ENCODE results near the gene PRDM7.

PRDM7 gene

DNA sequence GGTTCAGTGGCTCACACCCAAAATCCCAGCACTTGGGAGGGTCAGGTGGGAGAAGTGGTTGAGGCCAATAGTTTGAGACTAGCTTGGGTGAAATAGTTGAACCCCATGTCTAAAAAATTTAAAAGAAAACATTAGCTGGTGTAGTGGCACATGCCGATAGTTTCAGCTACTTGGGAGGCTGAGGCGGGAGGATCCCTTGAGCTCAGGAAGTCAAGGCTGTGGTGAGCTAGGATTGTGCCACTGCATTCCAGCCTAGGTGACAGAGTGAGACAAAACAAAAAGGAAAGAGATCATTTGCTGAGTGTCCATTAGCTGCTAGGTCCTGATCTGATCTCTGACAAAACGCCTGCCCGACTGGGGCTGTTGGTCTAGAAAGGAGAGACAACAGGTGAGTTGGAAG lies 43.7 kb downstream of the PRDM7 start:
- peak; percentile 13 for DNase-seq

DNA sequence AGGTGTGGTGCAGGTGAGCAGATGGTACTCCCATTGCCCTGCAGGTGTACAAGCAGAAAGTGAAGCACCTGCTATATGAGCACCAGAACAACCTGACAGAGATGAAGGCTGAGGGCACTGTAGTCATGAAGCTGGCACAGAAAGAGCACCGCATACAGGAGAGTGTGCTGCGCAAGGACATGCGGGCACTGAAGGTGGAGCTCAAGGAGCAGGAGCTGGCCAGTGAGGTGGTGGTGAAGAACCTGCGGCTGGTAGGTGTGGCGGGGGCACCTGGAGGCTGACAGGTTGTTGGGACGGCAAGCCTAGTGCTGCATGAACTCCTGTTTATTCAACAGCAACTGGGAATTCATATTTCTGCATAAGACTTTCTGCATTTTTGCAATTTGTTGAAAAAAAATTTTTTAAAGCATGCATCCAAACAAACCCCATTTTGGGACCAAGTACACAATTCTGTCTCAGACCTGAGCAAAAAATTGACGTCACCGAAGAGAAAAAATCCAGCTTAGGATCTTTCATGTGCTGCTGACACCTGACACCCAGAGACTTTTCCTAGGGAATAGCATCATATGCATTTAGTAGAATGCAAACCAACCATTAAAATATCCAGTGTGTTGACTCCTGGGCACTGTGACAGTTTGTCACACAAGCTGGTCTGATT lies 44.3 kb downstream of the PRDM7 start:
- DNase-seq: no peak

DNA sequence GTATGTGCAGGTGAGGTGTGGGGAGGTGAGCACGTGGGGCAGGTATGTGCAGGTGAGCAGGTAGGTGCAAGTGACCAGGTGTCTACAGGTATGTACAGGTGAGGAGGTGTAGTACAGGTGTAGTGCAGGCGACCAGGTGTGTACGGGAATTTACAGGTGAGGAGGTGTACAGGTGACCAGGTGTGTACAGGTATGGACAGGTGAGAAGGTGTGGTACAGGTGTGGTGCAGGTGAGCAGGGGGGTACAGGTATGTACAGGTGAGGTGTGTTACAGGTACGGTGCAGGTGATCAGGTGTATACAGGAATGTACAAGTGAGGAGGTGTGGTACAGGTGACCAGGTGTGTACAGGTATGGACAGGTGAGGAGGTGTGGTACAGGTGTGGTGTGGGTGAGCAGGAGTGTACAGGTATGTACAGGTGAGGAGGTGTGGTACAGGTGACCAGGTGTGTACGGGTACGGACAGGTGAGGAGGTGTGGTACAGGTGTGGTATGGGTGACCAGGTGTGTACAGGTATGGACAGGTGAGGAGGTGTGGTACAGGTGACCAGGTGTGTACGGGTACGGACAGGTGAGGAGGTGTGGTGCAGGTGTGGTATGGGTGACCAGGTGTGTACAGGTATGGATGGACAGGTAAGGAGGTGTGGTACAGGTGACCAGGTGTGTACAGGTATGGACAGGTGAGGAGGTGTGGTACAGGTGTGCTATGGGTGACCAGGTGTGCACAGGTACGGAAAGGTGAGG lies 45.0 kb downstream of the PRDM7 start:
- peak; percentile 48 for DNase-seq

DNA sequence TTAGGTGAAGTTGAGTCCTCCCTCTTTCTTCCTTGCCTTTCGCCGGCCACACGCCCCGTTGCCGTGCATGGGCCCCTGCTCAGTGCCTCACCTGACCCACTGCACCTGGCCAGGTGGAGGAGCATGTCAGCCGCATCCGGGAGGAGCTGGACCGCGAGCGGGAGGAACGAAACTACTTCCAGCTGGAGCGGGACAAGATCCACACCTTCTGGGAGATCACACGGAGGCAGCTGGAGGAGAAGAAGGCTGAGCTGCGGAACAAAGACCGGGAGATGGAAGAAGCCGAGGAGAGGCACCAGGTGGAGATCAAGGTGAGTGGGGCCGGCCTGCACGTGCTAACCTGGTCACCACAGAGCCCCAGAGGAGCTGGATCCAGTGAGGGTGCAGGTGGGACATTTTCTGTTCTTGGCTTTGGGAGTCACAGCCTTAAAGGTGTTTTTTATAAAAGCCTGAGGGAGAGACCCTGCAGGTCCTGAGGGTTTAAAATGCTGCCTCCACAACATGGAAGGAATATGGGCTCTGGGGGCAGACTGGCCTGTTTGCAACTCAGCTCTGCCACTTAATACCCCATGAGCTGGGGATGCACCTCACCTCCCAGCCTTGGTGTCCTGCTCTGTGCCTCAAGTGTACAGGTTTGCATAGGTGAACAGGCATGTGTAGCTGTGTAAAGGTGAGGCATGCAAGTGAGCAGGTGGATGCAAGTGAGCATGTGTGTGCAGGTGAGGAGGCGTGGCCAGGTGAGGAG lies 45.8 kb downstream of the PRDM7 start:
- DNase-seq: no peak

DNA sequence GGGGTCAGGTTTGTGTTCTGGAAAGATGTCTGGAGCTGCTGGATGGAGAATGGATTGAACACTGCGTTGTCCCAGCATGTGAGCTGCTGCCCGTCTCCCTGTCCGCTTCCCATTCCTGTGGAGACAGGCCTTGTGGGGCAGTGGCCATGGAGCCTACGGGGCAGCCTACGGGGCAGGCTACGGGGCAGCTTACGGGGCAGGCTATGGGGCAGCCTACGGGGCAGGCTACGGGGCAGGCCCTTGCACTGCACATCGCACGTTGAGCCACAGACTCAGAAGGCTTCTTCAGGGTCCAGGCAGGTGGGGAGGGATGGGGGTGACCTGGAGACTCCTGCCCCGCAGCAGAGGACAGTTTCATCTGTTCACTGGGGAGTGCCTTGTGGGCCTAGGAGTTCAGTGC lies 48.1 kb downstream of the PRDM7 start:
- DNase-seq: no peak

DNA sequence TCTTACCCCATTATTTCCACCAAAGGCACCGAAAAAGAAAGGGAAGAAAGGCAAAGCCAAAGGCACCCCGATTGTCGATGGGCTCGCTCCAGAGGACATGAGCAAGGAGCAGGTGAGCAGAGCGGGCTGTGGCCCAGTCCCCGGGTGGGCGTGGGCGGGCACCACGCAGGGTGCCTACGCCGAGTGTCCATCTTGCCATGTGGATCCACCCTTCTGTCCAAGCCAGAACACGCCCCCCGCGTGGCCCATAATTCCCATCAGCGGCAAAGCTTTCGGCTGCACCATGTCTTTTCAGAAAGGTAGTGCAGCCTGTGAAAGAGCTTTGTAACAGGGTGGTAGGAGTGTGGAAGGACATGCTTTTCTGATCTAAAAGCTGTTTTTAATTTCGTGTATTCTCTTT lies 49.5 kb downstream of the PRDM7 start:
- DNase-seq: no peak

DNA sequence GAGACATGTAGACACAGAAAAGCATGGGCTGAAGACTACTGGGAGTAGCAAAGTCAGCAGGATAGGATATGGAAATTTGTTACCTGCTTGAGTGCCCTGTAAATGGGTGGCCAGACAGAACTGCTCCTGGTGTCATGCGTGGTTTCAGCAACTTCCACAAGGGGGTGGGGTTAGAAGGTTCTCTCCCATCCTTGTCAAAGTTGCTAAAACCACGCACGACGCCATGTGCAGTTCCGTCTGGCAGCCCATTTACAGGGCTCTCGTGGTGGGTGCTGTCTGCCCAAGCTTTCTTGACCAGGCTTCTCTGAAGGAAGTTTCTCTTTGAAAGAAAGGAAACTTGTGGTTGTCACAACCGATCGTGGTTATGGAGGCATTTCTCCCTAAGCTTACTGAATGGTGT lies 51.0 kb downstream of the PRDM7 start:
- peak; percentile 78 for DNase-seq

DNA sequence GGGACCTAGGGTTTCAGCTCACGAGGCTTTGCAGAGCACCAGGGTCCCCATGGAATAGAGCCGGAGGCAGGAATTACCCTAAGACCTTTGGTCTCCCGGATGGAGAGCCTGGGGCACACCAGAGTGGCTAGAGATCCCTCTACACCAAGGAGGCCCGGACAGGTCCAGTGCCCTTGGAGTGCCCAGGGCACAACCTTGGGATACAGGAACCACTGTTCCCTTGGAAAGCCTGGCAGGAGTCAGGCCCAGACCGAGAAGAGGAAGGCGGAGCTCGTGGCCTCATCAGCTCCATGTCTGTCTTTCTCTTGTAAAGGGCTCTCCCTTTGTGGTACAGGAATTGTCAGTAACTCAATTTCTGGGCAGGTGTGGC lies 54.1 kb downstream of the PRDM7 start:
- no peak for DNase-seq

DNA sequence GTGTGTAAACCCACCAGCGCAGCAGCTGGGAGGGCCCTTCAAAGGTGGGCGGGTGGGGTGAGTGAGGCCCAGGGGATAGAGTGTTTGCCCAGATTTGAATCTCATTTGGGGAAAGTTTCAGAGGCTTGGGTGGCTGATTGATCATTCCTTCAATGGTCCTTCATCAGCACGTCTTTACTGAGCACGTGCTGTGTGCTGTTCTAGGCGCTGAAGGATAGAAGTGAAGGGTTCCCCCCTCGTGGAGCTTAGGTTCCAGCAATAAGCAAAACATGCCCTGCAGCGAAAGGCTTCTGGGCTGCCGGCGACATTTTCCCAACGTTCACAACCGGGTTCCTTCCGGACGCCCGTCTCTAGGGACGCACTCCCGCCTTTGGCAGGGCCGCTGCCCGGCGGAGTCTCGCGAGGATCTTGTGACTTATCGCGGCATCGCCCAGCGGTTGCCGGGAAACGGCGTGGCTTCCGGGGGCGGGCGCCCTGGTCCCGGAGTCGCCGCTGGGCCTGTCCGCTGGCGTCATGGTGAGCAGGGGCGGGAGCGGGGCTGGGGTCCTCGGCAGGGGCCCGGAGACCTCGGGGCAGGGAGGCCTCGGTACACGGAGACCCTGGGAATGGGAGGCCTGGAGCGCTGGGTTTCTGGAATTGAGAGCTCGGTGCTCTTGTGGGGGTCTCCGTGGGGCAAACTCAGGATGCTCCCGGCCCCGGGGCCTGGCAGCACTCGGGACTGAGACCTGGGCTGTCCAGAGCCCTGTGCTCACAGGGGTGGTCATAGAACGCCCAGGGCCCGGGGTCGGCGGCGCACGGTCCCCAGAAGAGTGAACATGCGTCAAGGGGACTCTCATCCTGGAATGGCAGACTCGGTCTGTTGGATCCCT lies 54.7 kb downstream of the PRDM7 start:
- peak; percentile 81 for DNase-seq

DNA sequence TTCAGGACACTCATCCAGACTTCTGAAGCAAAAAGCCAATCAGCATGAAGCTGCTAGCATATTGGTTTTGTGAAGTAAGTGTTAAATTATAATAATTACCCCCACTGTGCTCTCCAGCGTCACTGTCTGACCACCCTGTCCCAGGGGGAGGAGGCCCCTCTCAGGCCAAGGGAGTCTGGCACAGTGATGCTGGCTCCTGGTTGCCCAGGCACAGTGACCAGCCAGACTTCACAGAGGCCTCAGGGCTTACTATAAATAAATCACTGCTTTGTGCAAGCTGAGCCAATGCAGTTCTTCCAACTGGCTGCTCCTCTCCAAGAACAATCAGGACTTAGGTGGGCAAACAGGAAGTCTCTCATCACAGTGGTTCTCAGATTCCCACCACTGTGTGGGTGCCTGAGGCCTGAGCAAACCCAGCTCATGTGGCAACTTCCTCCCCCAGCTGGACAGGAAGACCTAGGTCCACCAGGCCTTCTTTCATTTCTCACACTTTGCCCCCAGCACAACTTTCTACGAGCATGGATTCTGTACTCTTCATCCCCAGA lies 56.2 kb downstream of the PRDM7 start:
- peak; percentile 51 for DNase-seq

DNA sequence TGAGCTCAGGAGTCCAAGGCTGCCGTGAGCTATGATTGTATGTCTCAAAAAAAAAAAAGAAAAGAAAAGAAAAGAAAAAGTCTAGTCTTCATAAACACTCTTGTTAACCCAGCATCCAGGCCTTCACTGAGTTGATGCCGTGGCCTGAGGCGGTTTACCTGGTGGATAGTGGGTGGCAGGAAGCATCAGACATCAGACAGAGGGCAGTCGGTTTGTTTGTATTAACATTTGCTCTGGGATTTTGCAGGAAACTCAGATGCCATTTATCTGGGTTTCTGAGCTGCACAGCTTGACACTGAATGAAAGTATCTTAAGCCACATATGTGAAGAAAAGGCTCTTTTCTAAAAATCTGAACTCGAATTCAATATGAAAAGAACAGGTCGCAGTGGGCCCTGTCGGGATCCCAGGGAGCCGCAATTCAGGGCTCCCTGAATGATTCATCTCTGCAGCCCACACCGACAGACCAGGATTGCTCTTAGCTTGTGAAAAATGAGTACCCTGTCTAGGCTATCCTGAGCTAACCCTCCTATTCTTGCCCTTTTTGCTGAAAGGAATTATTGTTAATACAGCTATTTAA lies 56.8 kb downstream of the PRDM7 start:
- no peak for DNase-seq

DNA sequence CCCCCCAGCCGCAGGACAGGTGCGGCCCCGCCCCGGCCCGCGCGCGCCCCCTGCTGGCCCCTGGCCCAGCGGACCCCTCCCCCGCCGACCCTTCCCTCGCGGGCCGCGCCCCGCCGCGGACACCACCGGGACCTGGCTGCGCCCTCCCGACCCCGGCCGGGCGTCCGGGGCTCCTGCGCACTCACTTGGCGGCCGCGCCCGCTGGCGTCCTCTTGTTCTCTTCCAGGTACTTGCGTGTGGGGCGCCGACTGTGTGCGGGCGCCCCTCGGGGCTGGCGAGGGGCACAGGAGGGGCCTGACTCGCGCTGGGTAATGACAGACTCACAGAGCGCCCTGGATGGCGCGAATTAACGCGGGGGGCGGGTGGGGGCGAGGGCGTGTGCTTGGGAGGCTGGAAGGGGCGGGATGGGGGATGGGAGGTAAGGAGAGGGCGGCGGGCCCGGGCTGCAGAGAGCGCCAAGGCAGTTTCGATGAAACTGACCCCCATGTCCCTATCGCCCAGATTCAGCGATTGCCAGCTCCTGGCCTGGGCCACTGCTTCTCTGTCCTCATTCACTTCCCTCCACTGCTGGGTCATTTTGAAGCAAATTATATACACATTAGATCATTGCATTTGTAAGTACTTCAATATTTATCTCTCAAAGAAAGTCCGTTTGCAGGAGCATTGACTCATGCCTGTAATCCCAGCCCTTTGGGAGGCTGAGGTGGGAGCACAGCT lies 57.4 kb downstream of the PRDM7 start:
- no peak for DNase-seq

DNA sequence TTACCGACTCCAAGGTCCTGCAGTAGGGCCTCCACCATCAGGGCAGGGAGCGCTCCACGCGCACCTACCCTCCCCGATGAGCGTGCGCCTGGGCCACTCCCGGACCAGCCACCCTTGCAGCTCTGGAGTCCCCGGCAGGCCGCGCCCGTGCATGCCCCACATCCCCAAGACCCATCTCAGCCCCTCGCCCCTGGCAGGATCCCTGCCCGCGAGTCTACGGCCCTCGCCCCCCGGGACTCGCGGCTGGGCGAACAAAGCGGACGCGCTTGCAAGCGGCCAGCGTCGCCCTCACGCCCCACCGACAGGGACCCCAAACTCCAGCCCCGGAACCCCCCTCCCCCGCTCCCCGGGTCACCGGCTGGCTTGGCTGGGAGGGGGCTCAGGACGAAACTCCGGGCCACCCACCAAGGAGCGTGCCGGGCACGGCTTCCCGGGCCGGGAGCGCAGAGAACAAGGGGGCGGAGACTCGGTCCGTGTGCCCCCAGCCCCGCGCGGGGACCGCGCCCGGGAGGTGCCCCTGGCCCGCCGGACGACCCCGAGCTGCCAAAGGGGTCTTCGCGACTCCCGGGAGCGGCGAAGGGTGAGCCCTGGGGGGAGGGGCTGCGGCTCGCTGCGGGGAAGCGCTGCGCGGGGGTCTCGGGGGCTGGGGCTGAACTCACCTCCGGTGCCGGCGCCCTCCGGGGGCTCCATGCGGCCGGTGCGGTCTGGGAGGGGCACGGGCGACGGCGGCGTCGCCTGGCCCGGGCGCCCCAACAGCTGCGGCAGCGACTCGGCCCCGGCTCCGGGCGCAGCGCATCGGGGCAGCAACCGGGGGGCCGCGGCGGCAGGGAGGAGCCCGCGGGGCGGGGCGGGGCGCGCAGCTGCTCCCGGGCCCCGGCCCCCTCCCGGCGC lies 58.2 kb downstream of the PRDM7 start, which contains the start of gene DBNDD1:
DBNDD1 (minus strand) TSS at position 805 of the 891 bp plus-strand sequence; CDS start at position 690, 115 bp downstream.
- no peak for DNase-seq

DNA sequence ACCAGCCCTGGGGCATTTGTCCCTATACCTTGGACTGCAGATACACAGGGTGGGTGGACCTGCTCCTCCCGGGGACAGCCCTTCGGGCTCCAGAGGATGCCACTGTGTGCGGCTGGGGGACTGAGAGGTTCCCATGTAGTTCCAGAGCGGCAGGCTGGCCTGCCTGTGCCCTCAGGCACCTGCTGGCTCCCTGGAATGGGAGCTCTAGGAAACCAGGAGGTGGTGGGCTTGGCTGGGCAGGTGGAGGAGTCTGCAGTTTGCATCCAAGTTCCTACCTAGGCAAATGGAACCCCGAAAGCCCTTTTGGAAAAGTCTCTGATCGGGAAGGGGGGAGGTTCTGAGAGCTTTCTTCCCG lies 58.9 kb downstream of the PRDM7 start:
- DNase-seq: no peak

DNA sequence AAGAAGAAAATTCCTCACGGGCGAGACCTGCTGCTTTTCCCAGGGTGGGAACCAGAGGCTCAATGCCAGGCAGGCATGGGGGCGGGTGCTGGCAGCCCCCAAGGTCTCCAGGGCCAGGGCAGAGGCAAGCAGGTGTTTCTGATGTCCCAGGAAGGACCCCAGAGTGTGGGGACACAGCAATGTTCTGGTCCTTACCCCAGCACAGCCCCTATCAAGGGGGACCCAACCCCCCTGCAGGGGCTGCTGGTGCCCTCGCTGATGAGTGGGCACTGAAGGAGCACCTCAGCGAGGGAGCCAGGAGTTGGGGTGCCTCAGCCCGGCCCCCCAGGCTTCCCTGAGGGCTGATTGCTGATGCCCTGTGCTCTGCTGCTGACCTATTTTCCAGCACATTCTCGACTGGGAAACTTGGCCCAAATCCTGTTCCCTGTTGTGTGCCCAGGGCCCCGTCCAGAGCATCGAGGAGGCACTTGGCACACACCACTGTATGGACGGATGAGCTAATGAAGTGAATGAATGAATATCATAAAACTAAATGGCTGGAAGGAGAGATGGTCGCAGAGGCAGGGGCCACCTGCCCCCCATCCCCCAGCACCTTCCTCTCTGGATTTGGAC lies 60.7 kb downstream of the PRDM7 start:
- no peak for DNase-seq

DNA sequence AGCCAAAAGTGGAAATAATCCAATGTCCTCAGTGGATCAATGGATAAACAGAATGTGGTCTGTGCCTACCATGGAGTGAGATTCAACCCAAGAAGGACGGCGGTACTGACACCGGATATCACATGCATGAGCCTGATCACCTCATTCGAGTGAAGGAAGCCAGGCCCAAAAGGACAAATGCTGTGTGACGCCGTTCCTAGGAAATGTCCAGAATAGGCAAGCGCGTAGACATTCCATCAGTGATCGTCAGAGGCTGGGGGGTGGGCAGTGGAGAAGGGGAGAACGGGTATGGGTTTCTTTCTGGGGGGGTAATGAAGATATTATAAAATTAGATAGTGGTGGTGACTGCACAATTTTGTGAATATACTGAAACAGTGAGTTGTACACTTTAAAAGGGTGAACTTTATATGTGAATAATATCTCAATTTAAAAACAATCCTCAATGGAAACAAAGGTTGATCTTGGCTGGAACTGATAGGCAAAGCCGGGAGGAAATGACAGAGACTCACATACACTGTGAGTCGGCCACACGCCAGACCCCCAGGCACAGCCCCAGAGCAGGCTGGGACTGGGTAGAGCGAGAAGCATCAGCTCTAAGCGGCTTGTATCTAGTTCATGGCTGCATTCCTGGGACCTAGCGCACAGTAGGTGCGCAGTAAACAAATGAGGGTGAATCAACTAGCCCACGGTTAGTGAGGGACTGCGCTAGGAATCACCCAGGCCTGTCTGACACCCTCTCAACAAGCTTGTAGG lies 61.4 kb downstream of the PRDM7 start:
- DNase-seq: no peak

DNA sequence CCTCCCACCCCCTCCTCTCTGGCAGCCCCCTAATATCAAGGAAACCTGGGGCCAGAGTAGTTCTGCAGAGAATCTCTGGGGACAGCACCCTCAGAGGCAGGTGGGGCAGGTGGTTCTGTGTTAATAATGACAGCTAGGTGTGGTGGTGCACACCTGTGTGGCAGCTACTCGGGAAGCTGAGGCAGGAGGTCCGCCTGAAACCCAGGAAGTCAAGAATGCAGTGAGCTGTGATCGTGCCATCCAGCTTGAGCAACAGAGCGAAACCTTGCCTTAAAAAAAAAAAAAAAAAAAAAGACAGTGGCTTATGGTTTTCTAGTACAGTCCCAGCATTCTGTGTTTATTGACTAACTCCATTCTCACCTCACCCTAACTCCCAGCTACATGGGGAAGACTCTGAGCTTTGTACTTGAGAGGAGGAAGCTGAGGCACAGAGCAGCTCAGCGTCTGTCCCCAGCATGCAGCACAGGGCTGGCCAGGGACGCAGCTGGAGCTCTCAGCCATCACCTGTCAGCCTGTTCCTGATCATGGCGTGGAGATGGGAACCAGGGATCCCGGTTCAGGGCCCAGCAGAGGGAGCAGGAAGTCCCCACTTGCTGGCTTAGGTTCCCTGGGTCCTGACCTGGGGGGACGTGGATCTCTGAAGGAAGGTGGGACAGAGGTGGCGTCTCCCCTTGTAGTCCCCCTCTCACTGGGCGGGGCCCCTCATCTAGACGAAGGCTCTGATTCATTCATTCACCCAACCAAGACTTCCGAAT lies 64.0 kb downstream of the PRDM7 start:
- DNase-seq: peak; percentile 21

DNA sequence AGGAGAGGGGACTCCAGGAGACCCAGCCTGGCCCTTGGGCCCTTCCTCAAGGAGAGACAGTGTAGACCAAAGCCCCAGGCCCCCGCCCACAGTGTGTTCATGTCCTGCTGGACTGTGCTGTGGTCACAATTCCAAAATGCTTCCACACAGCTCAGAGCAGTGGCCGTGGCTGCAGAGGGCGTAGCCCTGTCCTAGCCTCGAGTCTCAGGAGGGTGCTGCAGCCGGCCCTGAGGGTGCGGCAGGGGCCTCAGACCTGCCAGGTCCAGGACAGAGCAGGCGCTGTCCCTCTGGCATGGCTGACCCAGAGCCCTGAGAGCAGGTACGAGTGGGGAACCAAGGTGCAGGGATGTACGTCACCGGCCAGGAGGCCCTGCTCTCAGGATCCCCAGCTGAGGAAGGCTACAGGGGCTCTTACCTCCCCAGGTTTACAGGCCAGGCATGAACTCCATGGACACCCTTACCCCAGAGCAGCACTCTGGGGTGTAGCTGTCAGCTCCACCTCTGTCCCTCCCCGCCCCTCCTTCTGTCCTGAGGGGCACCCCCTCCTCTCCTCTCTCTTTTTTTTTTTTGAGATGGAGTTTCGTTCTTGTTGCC lies 65.1 kb downstream of the PRDM7 start:
- DNase-seq: no peak

Data from MV-4-11 (cell line).